ENCODE results near the gene ZNF771.
"Not testable (repeated sequence)": the region's sequence is repeated elsewhere in the genome, so short reads cannot be mapped to it uniquely, and the experiment has no call there.

Gene ZNF771

DNA sequence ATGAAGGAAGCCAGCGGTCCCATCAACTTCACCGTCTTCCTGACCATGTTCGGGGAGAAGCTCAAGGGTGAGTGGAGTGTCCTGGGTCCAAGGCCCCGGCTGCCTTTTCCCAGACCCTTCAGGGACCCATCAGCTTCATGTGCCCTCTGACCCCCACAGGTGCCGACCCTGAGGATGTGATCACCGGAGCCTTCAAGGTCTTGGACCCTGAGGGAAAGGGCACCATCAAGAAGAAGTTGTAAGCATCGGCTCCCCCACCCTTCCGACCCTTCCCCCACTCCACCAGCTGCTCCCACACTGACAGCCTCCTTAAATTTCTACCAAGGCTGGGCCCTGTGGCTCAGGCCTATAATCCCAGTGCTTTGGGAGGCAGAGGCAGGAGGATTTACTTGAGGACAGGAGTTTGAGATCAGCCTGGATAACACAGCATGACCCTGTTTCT is 30.9 kb upstream of the ZNF771 start:
- no peak for DNase-seq

DNA sequence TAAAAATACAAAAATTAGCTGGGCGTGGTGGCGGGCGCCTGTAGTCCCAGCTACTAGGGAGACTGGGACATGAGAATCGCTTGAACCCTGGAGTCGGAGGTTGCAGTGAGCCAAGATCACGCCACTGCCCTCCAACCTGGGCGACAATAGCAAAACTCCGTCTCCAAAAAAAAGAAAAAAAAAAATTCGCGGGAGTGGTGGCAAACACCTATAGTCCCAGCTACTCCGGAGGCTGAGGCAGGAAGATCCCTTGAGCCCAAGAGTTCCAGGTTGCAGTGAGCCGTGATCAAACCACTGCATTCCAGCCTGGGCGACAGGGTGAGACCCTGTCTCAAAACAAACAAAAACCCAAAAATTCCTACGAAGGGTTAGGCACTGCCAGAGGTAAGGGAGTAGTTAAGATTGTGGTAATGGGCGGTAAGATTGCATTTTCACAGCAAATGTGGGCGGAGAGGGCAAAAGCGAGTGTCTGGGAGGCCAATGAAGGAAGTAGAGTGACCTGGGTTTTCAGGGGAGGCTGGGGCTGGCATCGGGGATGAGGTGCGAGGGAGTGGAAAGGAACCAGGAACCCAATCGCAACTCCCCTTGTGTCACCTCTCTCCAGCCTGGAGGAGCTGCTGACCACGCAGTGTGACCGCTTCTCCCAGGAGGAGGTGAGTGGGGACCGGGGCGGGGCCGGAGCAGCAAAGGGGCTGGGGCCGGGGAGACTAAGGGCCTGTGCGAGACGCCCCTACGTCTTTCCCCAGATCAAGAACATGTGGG is 30.2 kb upstream of the ZNF771 start:
- no peak for DNase-seq

DNA sequence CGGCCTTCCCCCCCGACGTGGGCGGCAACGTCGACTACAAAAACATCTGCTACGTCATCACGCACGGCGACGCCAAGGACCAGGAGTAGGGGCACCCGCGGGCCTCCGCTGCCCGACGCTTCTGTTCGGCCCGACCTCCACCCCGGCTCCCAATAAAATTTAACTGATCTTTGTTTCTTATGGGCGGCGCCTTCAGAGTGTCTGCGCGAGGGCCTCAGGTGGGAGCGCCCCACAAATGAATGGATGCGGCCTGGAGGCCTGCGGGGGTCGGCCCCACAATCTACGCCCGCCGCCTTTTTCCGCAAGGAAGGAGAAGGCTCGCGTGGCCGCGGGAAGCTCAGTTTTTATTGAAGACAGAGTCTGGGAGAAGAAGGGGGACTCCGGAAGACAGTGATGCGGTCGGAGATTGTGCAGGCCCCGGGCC is 29.6 kb upstream of the ZNF771 start:
- DNase-seq: peak; percentile 91

DNA sequence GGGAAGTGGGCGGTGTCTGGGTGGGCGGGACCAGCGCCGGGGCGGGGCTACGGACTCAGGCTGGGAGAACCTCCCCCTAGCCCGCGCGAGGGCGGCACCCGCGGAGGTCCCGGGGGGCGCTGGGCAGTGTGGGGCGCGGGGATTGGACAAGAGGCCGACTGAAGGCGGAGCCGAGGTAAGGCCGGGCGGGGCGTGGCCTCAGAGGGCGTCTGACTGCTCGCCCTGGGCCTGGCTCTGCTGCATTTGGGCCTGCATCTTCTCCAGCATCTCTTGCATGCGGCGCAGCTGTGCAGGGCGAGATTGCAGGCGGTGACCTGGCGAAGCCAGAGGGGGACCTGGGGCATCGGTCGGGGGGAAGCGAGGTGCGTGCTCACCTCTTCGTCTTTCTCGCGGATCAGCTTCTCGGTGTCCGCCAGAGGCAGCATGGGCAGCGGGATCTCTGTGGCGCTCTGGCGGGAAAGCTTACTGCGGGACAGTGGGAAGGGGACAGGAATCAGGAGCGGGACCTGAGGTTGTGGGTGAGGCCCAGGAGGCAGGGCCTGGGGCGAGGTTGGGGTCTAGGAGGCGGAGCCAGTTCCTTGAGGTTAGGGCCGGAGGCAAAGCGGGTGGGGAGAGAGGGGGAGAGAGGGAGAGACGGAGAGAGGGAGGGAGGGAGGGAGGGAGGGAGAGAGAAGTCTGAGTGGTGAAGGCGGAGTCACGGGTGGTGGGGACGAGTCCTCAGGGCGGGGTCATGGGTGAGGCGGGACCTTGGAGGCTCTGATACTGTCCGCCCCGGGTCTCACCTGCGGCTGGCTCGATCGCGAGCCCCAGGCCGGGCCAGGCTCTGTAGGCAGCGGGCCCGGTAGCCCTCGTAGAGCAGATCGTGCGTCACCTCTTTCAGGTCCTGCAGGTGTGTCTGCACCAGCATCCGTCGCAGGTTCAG is 28.9 kb upstream of the ZNF771 start:
- peak; percentile 98 for DNase-seq

DNA sequence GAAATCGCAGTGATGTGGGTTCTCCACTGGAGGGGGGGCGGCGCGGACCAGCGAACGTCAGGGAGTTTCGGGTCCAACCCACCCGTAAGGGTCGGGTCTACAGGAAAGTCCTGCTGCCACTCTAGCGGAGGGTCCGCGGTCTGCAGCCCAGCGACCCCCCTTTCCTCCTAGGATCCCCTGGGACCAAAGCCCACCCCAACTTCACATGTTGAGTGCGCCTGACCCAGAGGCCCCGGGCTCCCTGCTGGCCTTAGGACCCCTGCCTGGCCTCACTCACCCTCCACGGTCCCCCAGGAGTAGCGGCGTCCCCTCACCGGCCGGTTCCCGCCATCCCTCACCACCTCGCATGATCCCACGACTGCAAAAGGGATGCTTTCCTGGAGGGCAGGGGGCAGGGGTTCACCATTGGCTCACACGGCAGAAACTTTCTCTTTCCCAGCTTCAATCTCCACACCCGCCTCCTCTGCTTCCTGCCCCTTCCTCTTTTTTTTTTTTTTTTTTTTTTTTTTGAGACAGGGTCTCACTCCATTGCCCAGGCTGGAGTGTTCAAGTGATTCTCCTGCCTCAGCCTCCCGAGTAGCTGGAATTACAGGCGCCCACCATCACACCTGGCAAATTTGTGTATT is 28.1 kb upstream of the ZNF771 start:
- no peak for DNase-seq

DNA sequence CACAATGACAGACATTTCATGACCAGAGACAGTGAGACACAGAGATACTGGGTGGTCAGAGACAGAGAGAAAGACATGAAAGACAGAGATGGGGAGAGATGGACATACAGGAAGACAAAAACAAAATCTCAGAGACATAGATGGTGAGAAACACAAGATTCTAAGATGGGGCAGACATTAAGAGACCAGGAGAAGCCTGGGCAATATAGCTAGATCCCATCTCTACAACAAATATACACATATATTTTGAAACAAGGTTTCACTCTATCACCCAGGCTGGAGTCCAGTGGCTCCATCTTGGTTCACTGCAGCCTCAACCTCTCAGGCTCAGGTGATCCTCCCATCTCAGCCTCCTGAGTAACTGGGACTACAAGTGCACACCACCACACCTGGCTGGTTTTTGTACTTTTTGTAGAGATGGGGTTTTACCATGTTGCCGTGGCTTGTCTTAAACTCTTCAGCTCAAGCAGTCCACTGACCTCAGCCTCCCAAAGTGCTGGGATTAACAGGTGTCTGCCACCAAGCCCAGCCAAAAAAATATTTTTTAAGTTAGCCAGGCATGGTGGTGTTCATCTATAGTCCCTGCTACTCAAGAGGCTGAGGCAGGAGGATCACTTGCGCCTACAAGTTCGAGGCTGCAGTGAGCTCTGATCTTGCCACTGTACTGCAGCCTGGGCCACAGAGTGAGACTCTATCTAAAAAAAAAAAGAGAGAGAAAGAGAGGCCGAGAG is 27.2 kb upstream of the ZNF771 start:
- no peak for DNase-seq

DNA sequence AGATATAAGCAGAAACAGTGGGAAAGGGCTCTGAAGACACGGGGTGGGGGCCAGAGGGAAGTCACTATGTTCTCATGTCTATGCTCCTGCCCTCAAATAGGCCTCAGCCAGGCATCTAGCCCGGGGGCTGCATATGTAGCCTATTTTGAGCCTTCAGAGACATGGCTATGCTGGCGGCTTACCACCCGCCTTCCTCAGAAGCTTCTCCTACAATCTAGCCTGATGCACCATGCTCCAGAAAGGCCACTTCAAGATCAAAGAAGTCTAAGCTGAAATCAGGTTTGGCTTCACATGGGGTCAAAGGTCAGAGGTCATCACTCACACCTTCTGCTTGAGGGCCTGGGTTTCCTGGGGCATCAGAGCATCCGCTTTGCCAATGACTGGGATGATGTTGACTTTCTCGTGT is 26.6 kb upstream of the ZNF771 start:
- DNase-seq: no peak

DNA sequence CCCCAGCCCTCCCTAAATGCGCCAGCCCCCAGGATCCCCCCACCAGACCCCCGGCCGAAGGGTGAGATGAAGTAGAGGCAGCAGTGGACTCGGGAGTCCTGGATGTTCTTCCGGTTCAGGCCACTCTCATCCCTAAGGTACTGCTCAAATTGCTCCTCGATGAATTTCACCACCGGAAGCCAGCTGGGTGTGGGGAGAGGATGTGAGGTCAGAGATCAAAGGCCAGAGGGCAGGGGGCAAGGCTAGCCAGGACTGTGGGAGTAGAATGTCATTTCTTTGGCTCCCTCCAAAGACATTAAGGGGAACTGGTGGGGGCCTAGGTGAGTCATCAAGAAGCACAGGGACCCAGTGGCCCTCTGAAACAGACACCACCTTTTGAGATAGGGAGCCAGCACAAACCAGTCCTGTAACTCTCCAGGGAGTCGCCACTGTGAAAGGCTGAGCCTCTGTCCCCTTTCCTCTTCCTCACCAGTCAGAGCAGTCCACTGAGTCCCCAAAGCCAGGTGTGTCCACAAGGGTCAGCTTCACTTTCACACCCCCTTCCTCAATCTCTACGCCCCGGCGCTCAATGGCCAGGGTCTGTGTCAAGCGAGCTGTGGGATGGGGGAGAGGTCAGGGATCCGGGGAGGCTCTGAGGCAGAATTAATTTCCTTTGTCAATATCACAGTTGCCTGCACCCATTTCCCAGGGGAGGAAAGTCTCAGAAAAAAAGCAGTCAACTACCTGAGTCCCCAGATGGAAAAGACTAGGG is 25.9 kb upstream of the ZNF771 start:
- DNase-seq: no peak

DNA sequence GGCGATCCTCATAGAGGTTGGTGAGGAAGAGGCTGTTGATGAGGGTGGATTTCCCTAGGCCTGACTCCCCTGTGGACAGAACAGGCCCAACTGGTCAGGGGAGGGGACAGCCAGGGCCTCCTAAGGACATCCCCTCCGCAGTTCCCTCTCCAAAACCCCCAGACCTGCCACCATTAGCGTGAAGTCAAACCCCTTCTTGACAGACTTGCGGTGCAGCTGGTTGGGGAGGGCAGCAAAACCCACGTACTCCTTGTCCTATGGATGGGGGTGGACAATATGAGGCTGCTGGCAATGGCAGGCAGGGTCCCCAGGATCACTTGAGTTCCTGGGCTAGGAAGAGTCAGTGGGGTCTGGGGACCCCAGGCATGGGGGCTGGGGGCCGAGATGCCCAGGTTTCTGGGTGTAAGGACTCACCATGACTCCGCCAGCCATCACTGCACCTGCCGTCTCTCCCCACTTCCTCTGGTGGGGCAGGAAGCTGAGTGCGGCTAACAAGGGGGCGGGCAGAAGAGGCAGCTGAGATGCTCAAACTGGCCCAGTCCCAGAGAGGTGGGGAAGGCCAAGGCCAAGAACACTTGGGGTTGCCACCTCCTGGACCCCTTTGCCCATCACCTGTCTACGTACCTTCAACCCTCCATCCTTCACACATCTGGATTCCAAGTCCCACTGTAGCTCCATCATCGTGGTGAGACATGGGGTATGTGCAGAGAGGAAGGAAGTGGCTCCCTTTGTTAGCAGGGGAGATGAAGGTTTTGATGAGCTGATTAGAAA is 25.1 kb upstream of the ZNF771 start, which contains the start of gene SEPTIN1:
SEPTIN1 (minus strand) TSS at position 451 of the 771 bp plus-strand sequence; CDS start at position 432, 19 bp downstream.
- no peak for DNase-seq

DNA sequence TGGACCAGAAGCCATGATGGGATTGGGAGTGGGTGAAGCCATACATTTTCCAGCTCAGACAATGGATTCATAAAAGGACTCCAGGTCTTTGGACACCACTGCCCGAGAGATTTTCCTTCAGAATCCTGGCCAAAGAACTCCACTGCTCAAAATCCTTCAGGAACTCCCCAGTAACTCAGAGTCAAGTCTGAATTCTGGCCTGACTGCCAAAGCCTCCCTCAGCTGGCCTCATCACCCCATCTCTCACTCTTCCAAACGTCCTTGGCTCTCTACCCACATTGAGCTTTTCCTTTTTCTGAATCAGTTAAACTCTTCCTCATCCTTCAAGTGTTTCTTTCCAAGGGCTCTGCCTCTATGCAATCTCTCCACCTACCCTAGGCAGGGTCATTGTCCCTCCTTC is 23.9 kb upstream of the ZNF771 start:
- no peak for DNase-seq

DNA sequence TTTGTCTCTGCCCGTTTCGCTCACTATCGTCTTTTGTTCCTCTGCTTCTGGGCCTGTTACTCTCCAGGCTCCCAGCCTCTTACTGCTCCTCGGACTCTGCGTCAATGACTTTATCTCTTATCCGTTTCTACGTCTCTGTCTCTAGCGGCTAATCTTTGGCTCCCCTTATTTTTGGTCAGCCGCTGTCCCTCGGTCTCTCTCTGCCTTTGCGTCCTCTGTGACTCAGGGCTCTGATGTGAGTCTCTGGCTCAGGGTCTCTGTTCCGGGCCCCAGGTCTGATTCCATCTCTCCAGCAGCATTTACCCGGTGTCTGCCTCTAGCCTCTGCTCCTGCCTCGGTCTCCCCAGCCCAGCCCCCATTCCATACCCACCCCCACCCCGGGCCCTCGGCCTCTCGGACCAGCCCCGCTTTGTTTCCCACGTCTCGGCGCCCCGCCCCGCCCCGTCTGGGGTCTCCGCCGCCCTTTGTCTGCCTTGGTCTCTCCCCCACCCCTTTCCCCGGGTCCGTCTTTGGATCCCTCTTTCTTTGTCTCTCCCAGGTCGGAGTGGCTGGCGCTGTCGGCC is 12.7 kb upstream of the ZNF771 start:
- DNase-seq: no peak

DNA sequence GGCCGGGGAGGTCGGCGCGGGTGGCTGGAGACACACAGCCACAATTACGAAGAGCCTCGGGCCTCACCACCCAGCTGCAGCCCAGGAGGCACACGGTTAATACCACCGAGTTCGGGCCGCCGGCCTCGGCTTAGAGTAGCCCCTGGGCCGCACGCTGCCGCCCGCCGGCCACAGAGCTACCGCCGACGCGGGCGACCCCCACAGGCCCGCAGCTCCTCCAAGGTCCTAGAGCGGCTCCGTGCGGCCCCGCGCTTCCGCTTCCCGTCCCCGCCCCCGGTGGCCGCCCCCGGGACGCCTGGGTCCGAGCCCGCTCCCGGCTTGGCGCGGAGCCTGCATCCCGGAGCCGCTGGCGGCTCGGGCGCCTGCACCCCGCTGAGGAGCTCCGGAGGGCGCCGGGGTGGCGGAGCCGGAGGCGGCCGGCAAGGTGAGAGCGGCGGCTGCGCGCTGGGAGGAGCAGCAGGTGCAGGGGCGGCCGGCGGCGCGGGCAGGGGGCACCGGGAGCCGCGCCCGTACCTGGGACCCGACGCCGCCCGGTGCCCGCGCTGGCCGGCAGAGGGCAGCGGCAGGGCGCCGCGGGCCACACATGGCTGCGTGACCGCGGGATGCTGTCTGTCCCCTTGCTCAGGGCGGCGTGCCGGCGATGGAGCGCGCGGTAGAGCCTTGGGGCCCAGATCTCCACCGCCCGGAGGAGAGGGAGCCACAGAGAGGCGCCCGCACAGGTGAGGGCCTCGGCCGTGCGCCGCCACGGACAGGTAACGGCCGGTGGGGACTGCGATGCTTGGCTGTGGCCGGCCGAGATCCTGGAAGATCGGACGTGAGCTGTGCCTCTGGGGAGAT is 12.0 kb upstream of the ZNF771 start, which contains the start of gene ZNF48:
ZNF48 (plus strand) TSS at position 266 of the 837 bp plus-strand sequence; CDS start at position 641, 375 bp downstream.
- peak; percentile 95 for DNase-seq

DNA sequence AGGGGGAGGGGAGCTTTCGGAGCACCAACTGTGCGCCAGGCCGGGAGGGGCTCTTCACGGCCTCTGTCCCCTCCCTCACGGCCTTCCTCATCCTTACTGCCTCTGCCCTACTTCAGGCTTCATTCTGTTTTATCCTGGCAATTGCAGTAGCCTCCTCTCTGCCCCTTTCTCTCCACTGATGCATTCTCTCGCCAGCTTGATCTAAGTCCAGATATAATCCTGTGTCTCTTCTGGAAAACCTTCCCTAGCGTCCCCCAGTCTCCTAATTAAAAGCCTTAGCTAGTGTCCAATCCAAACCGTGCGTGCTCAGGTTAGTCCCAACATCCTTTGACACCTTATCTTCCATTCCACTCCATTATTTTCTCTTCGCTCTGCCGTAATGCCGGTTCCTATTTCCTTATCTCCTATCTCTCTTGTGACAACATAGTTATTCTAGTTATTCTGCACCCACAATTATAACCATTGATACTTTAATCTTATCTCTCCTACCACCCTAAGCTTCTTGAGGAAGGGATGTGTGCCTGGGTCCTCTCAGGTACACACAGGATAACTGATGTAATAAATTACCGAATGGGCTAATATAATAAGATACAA is 11.3 kb upstream of the ZNF771 start:
- DNase-seq: no peak

DNA sequence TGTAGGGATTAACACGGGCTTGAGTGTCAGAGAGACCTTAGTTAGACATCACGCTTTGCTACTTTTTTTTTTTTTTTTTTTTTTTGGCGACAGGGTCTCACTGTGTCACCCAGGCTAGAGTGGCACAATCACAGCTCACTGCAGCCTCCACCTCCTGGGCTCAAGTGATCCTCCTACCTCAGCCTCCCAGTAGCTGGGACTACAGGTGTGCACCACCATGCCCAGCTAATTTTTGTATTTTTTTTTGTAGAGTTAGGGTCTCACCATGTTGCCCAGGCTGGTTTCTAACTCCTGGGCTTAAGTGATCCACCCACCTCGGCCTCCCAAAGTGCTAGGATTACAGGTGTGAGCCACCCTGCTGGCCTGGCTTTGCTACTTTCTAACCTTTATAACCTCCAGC is 10.8 kb upstream of the ZNF771 start:
- not testable (repeated sequence) for DNase-seq

DNA sequence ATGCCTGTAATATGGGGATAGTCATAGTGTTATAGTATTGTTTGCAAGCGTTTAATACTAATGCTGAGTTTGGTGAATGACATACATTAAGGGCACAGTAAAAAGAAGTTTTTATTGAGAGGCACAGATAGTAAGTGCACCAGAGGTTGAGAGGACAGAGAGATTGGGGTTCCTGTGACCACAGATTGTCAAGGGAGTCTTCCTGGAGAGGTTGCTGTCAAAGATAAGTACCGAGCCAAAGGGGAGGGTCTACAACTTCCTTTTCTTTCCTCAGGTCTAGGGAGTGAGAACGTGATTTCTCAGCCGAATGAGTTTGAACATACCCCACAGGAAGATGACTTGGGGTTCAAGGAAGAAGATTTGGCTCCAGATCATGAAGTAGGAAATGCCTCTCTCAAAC is 10.3 kb upstream of the ZNF771 start:
- DNase-seq: no peak

DNA sequence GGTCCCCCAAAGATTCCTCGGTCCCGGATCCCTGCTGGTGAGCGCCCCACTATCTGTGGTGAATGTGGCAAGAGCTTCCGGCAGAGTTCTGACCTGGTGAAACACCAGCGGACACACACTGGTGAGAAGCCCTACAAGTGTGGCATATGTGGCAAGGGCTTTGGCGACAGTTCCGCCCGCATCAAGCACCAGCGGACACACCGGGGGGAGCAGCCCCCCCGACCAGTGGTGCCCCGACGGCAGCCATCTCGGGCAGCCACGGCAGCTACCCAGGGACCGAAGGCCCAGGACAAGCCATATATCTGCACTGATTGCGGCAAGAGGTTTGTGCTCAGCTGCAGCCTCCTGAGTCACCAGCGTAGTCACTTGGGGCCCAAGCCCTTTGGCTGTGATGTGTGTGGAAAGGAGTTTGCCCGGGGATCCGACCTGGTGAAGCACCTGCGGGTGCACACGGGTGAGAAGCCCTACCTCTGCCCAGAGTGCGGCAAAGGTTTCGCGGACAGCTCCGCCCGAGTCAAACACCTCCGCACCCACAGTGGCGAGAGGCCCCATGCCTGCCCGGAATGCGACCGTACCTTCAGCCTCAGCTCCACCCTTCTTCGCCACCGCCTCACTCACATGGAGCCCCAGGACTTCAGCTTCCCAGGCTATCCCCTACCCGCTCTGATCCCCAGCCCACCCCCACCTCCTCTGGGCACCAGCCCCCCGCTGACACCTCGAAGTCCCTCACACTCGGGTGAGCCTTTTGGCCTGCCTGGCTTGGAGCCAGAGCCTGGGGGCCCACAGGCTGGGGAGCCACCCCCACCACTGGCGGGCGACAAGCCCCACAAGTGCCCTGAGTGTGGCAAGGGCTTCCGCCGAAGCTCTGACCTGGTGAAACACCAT is 9.4 kb upstream of the ZNF771 start:
- DNase-seq: no peak

DNA sequence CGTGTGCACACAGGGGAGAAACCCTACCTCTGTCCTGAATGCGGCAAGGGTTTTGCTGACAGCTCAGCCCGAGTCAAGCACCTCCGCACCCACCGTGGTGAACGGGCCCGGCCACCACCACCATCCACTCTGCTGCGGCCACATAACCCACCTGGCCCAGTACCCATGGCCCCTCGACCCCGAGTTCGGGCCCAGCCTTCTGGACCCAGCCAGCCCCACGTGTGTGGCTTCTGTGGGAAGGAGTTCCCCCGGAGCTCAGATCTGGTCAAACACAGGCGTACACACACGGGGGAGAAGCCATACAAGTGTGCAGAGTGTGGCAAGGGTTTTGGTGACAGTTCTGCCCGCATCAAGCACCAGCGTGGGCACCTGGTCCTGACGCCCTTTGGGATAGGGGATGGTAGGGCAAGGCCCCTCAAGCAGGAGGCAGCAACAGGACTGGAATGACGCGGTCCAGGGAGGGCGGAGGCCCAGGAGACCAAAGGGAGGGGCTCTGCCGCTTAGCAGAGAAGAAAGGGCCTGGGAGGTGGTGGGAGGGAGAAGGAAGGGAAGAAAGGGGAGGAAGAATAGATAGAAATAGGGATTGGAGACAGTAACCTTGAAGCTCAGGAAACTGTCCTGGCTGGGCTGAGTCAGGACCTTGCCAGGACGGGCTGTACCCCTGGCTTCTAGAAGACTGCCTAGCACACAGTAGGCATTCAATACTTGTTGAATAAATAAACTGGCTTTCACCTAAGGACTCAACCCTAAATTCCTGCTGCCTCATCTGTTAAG is 8.6 kb upstream of the ZNF771 start:
- DNase-seq: no peak

Measured in NCI-H510A (cell line).